GM12878 (cell line): ENCODE data around the gene MAP4K4. TPM values are rescaled to one million over a fixed set of nuclear protein-coding genes. Genes with fewer than 3 reads are reported as not detected.

Experiments
- ATAC-seq: fragments of 200-7000 bp; cut with Tn5 transposase; 3 replicates; pipeline ENCODE4 v1.9.1; 2020; ENCODE audit warnings: mild to moderate bottlenecking, moderate library complexity
- BruUV-seq: library from RNA; stranded (reverse); fragments of 400-500 nt; replicated peaks from 2 replicates; lab custom pipeline; 2021; lab: Mats Ljungman, UMichigan
- CTCF ChIA-PET: fragments of 300-600 bp; sonication (Branson Sonifier 250); formaldehyde crosslinking; extraction: SDS; loops from one replicate; lab custom pipeline; 2021; ENCODE audit warnings: inconsistent platforms; lab: Yijun Ruan, JAX
- POLR2A ChIA-PET: fragments of 350-600 bp; formaldehyde crosslinking; extraction: SDS; loops from one replicate; lab custom pipeline; 2021; ENCODE audit warnings: inconsistent platforms; lab: Charles Lee
- RAD21 ChIA-PET: fragments of 300-600 bp; sonication (Branson Sonifier 250); formaldehyde crosslinking; loops from one replicate; lab custom pipeline; 2023; ENCODE audit warnings: antibody characterized with exemption; ENCODE audit not compliant: unreplicated experiment; lab: Charles Lee
- SMC1A ChIA-PET: fragments of 300-600 bp; sonication (Branson Sonifier 250); formaldehyde crosslinking; loops from one replicate; lab custom pipeline; 2023; ENCODE audit not compliant: unreplicated experiment, uncharacterized antibody; lab: Charles Lee
- DNase-seq: peaks from one replicate; pipeline ENCODE4 v3.0.0-alpha.2; 2011; ENCODE audit warnings: low read depth, low spot score
- FAIRE-seq: peaks from 3 replicates; lab custom pipeline; 2011; peaks lifted over from hg19 to GRCh38; lab: Jason Lieb, UNC
- H2AFZ ChIP-seq: 2 replicates; pipeline ENCODE4 v1.6.0; 2011; ENCODE audit warnings: low read depth, low read length, control low read depth; ENCODE audit not compliant: control insufficient read depth
- H3K27ac ChIP-seq: 2 replicates; pipeline ENCODE4 v1.5.1; 2011; ENCODE audit warnings: control low read depth; ENCODE audit not compliant: control insufficient read depth, insufficient read depth
- H3K27me3 ChIP-seq, 2 experiments: replicated peaks in 1 of 2; 2 replicates each; pipeline versions ENCODE4 v1.6.0 to v1.6.1; 2011; ENCODE audit warnings: low read length in 1 of 2; ENCODE audit not compliant: control insufficient read depth in 2 of 2, insufficient read depth in 2 of 2
- H3K36me3 ChIP-seq, 2 experiments: 2 replicates each; pipeline ENCODE4 v1.5.1; 2011; ENCODE audit warnings: low read length in 1 of 2; ENCODE audit not compliant: control insufficient read depth in 2 of 2, insufficient read depth in 2 of 2
- H3K4me1 ChIP-seq: 2 replicates; pipeline ENCODE4 v1.6.1; 2011; ENCODE audit warnings: mild to moderate bottlenecking, low read length, moderate library complexity, mixed read lengths; ENCODE audit not compliant: control insufficient read depth, insufficient read depth
- H3K4me2 ChIP-seq: 2 replicates; pipeline ENCODE4 v1.6.0; 2011; ENCODE audit warnings: control low read depth; ENCODE audit not compliant: control insufficient read depth, insufficient read depth
- H3K4me3 ChIP-seq: fragments of 200-600 bp; sonication (generic); 2 replicates; pipeline ENCODE4 v1.5.1; 2016
- H3K79me2 ChIP-seq: 2 replicates; pipeline ENCODE4 v1.6.0; 2011; ENCODE audit warnings: low read length; ENCODE audit not compliant: control insufficient read depth, insufficient read depth
- H3K9ac ChIP-seq: 2 replicates; pipeline ENCODE4 v1.8.0; 2011; ENCODE audit warnings: low read length, control low read depth, mixed read lengths; ENCODE audit not compliant: control insufficient read depth, insufficient read depth
- H3K9me3 ChIP-seq: replicated peaks from 3 replicates; pipeline ENCODE4 v1.5.1; 2011; ENCODE audit warnings: mild to moderate bottlenecking, low read length; ENCODE audit not compliant: control insufficient read depth, insufficient read depth
- H4K20me1 ChIP-seq: 2 replicates; pipeline ENCODE4 v1.6.0; 2011; ENCODE audit not compliant: control insufficient read depth, insufficient read depth
- ATF7 ChIP-seq: fragments of 450-650 bp; IDR thresholded peaks from 2 replicates; pipeline ENCODE4 v1.6.1; 2016; ENCODE audit warnings: low read depth, mild to moderate bottlenecking
- E4F1 ChIP-seq: fragments of 450-650 bp; IDR thresholded peaks from 2 replicates; pipeline ENCODE4 v1.6.1; 2018; ENCODE audit warnings: borderline replicate concordance, mild to moderate bottlenecking; ENCODE audit not compliant: partially characterized antibody
- IKZF1 ChIP-seq: fragments of 450-650 bp; conservative IDR thresholded peaks from 2 replicates; pipeline ENCODE4 v1.6.1; 2017; ENCODE audit warnings: antibody characterized with exemption, mild to moderate bottlenecking
- KLF5 ChIP-seq: fragments of 450-650 bp; IDR thresholded peaks from 2 replicates; pipeline ENCODE4 v1.6.1; 2014; ENCODE audit warnings: mild to moderate bottlenecking; ENCODE audit not compliant: partially characterized antibody
- MXI1 ChIP-seq: fragments of 150-350 bp; IDR thresholded peaks from 2 replicates; pipeline ENCODE4 v1.6.1; 2011; ENCODE audit warnings: low read depth, mild to moderate bottlenecking, inconsistent platforms, low read length, improper control_type of control experiment
- NFIC ChIP-seq: IDR thresholded peaks from 2 replicates; pipeline ENCODE4 v1.6.1; 2012; ENCODE audit warnings: low read depth, mild to moderate bottlenecking, inconsistent platforms, low read length, moderate library complexity
- POLR2AphosphoS2 ChIP-seq: IDR thresholded peaks from 2 replicates; pipeline ENCODE4 v1.6.1; 2011; ENCODE audit warnings: low read depth, mild to moderate bottlenecking, low read length, improper control_type of control experiment, moderate library complexity
- RELA ChIP-seq: fragments of 450-650 bp; IDR thresholded peaks from 2 replicates; pipeline ENCODE4 v1.8.0; 2014; ENCODE audit warnings: borderline replicate concordance; ENCODE audit not compliant: partially characterized antibody
- REST ChIP-seq: IDR thresholded peaks from 2 replicates; pipeline ENCODE4 v1.6.1; 2012; ENCODE audit warnings: mild to moderate bottlenecking, low read depth, low read length
- RUNX3 ChIP-seq: IDR thresholded peaks from 2 replicates; pipeline ENCODE4 v1.6.1; 2012; ENCODE audit warnings: low read length, inconsistent platforms
- SRF ChIP-seq, 2 experiments: IDR thresholded peaks; 2 replicates each; pipeline ENCODE4 v1.6.1; 2011; ENCODE audit warnings: low read depth in 2 of 2, low read length in 2 of 2, mild to moderate bottlenecking in 1 of 2, moderate library complexity in 1 of 2
- STAT1 ChIP-seq: fragments of 450-650 bp; conservative IDR thresholded peaks from 2 replicates; pipeline ENCODE4 v1.6.1; 2014; ENCODE audit warnings: antibody characterized with exemption, mild to moderate bottlenecking
- ZBTB4 ChIP-seq: fragments of 450-650 bp; formaldehyde crosslinking; IDR thresholded peaks from 2 replicates; pipeline ENCODE4 v1.4.0; 2022; ENCODE audit warnings: mild to moderate bottlenecking, moderate library complexity
- WGBS: methylation state at CpG from one replicate; pipeline ENCODE4 v1.1.6; 2016; ENCODE audit warnings: low lambda C conversion rate; ENCODE audit not compliant: insufficient replicate concordance, insufficient coverage; ENCODE audit errors: missing lambda C conversion rate; 5-methylcytosine and 5-hydroxymethylcytosine counted together
- in situ Hi-C: fragments of 300-500 bp; cut with MboI; formaldehyde crosslinking; loops from 9 replicates; pipeline ENCODE4 v1.14.3; 2018; ENCODE audit warnings: mixed read lengths
- intact Hi-C: fragments of 100-400 bp; cut with micrococcal nuclease; formaldehyde crosslinking; loops from one replicate; pipeline ENCODE4 v1.14.2; 2022; ENCODE audit not compliant: unreplicated experiment
- polyA plus RNA-seq, 11 experiments: library from polyadenylated mRNA; depleted of rRNA in 4 of 11; unstranded in 6 of 11; stranded (reverse) in 5 of 11; fragments of >200 nt; fragmentation: Nextera tagmentation in 4 of 11; fragmentation: Illumina TruSeq in 1 of 11; extraction: Ambion mirVana in 4 of 11; extraction: Trizol in 1 of 11; gene quantifications; 1 replicate in 1 of 11; 2 replicates in 10 of 11; pipeline versions ENCODE4 v1.2.1 to v1.2.3, GENCODE V29; 2011 to 2016; ENCODE audit warnings: inconsistent platforms in 2 of 11, missing spikeins in 2 of 11, low read depth in 1 of 11
- total RNA-seq, 4 experiments: library from RNA; depleted of rRNA in 3 of 4; stranded (reverse); fragments of >200 nt in 3 of 4; fragmentation: Illumina TruSeq in 1 of 4; extraction: Trizol in 1 of 4; gene quantifications; 2 replicates each; pipeline versions ENCODE4 v1.2.1 to v1.2.3, GENCODE V29; 2013 to 2021
- TF ChIP-seq, protein P1 (sequence below): IDR thresholded peaks from 2 replicates; pipeline ENCODE4 v1.6.1; 2011; ENCODE audit warnings: borderline replicate concordance, low read depth, mild to moderate bottlenecking, moderate library complexity, mixed read lengths, low read length; ENCODE audit not compliant: insufficient read depth; ENCODE audit errors: extremely low read length

The MAP4K4 gene
- total and polyA plus RNA-seq, 10 of the 15 experiments (the other 5 are each of a cell fraction or from before 2014, with no cell fraction given), result 1.9 to 50.4 (median 9.7) TPM

- ChIA-PET POLR2A (interaction anchor here (0.6 to 1.5 kb wide), 4 partner anchors 10 to 228 kb away, joined by 3 to 6 read pairs (median 4); no protein-coding TSS in a partner anchor), RAD21 (interaction anchor here (1.5 to 2.1 kb wide), 3 partner anchors 9 to 65 kb away, joined by 3 to 6 read pairs (median 5); no protein-coding TSS in a partner anchor), CTCF (interaction anchor here (0.8 to 12.9 kb wide), 4 partner anchors 11 to 68 kb away, joined by 3 to 204 read pairs (median 3); no protein-coding TSS in a partner anchor), SMC1A (interaction anchor here (0.9 to 6.7 kb wide), 6 partner anchors 11 to 347 kb away, joined by 3 to 102 read pairs (median 6); no protein-coding TSS in a partner anchor)
- H3K9me3 ChIP-seq, result no peaks in the 10 kb centered on the region
- no peak overlapping the region for H3K4me3 ChIP-seq
- H2AFZ ChIP-seq, result no peak overlapping the region
- no peaks in the 10 kb centered on the region for H3K79me2 ChIP-seq
- no peak overlapping the region for H3K9ac ChIP-seq
- in situ Hi-C loops, result no loop called here
- no peaks in the 10 kb centered on the region; a peak in 1 of 4 replicates for H3K27me3 ChIP-seq
- intact Hi-C loops, result no loop called here
- no peak for DNase-seq
- H3K36me3 ChIP-seq, result no peaks in the 10 kb centered on the region
- BruUV-seq, result no TSS peak
- no peaks in the 10 kb centered on the region for H3K4me1 ChIP-seq
- H4K20me1 ChIP-seq, result no peaks in the 10 kb centered on the region
- 16% methylated on average over 2 of the region's 2 CpGs for WGBS
- H3K4me2 ChIP-seq, result no peak overlapping the region
- FAIRE-seq, result no peak
- no peak overlapping the region for H3K27ac ChIP-seq
- no peak for ATAC-seq
- TF ChIP-seq POLR2AphosphoS2 (no peak), KLF5 (no peak), ZBTB4 (CRISPR knock-in tag) (no peak), ATF7 (no peak), RELA (no peak), REST (no peak), NFIC (no peak), MXI1 (no peak), SRF (IDR thresholded peaks at IDR 0.05; ENCODE audit: low read depth in 2 of 2, low read length in 2 of 2) (no peak), IKZF1 (no peak), E4F1 (no peak), RUNX3 (no peak), STAT1 (no peak)
- TF ChIP-seq, protein P1, sequence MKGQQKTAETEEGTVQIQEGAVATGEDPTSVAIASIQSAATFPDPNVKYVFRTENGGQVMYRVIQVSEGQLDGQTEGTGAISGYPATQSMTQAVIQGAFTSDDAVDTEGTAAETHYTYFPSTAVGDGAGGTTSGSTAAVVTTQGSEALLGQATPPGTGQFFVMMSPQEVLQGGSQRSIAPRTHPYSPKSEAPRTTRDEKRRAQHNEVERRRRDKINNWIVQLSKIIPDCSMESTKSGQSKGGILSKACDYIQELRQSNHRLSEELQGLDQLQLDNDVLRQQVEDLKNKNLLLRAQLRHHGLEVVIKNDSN, result no peak
These were observed 68.8 kb downstream of the MAP4K4 start for GRCh38 chr2:101766337-101766736.
